PC-3 (cell line): ENCODE data around the gene UFD1. TPM values are rescaled to one million over a fixed set of nuclear protein-coding genes. Genes with fewer than 3 reads are reported as not detected.

ENCODE experiments used
- ATAC-seq: fragments of 200-7000 bp; cut with Tn5 transposase; 2 replicates; pipeline ENCODE4 v1.9.1; 2020; ENCODE audit warnings: mild to moderate bottlenecking, moderate library complexity
- BruUV-seq: library from RNA; stranded (reverse); fragments of 400-500 nt; replicated peaks from 2 replicates; lab custom pipeline; 2021; lab: Mats Ljungman, UMichigan
- CTCF ChIA-PET: fragments of 300-600 bp; sonication (Branson Sonifier 250); formaldehyde crosslinking; loops from one replicate; lab custom pipeline; 2022; ENCODE audit warnings: antibody characterized with exemption; lab: Charles Lee
- POLR2A ChIA-PET: fragments of 300-600 bp; sonication (Branson Sonifier 250); formaldehyde crosslinking; loops from one replicate; lab custom pipeline; 2022; ENCODE audit warnings: antibody characterized with exemption; ENCODE audit not compliant: unreplicated experiment; lab: Charles Lee
- DNase-seq: peaks from one replicate; pipeline ENCODE4 v3.0.0-alpha.2; 2015
- H2AFZ ChIP-seq: fragments of 300-600 bp; sonication (generic); 2 replicates; pipeline ENCODE4 v1.6.0; 2016; ENCODE audit warnings: antibody characterized with exemption, low read length
- H3F3A ChIP-seq: fragments of 300-600 bp; sonication (generic); one replicate; pipeline ENCODE4 v1.6.0; 2017; ENCODE audit warnings: antibody characterized with exemption, low read length, control low read depth, mild to moderate bottlenecking; ENCODE audit not compliant: unreplicated experiment
- H3K27ac ChIP-seq: fragments of 300-600 bp; sonication (generic); 2 replicates; pipeline ENCODE4 v1.5.1; 2016; ENCODE audit warnings: mild to moderate bottlenecking, low read length
- H3K27me3 ChIP-seq: fragments of 300-600 bp; sonication (generic); 2 replicates; pipeline ENCODE4 v1.6.1; 2016; ENCODE audit warnings: low read length, mixed read lengths
- H3K36me3 ChIP-seq: fragments of 300-600 bp; sonication (generic); 2 replicates; pipeline ENCODE4 v1.6.1; 2016; ENCODE audit warnings: low read depth, mixed run types, low read length, mixed read lengths
- H3K4me1 ChIP-seq: fragments of 300-600 bp; sonication (generic); 2 replicates; pipeline ENCODE4 v1.5.1; 2016; ENCODE audit warnings: low read length; ENCODE audit not compliant: insufficient read depth
- H3K4me2 ChIP-seq: fragments of 300-600 bp; sonication (generic); 2 replicates; pipeline ENCODE4 v1.6.0; 2016; ENCODE audit warnings: low read length
- H3K4me3 ChIP-seq: fragments of 300-600 bp; sonication (generic); 2 replicates; pipeline ENCODE4 v1.5.1; 2016; ENCODE audit warnings: mild to moderate bottlenecking, low read length, mixed read lengths
- H3K79me2 ChIP-seq: fragments of 300-600 bp; sonication (generic); 2 replicates; pipeline ENCODE4 v1.6.1; 2017; ENCODE audit warnings: low read length, mixed read lengths
- H3K9ac ChIP-seq: fragments of 300-600 bp; sonication (generic); 2 replicates; pipeline ENCODE4 v1.6.0; 2016; ENCODE audit warnings: mild to moderate bottlenecking, low read length
- H3K9me2 ChIP-seq: fragments of 300-600 bp; sonication (generic); replicated peaks from 2 replicates; pipeline ENCODE4 v1.6.1; 2016; ENCODE audit warnings: mixed run types, low read length, mixed read lengths
- H3K9me3 ChIP-seq: fragments of 300-600 bp; sonication (generic); 2 replicates; pipeline ENCODE4 v1.6.1; 2016; ENCODE audit warnings: low read length, mixed read lengths
- H4K20me1 ChIP-seq: fragments of 300-600 bp; sonication (generic); 2 replicates; pipeline ENCODE4 v1.6.1; 2016; ENCODE audit warnings: low read length, mixed read lengths
- CTCF ChIP-seq: fragments of 300-600 bp; sonication (generic); conservative IDR thresholded peaks from 2 replicates; pipeline ENCODE4 v1.5.1; 2017; ENCODE audit warnings: antibody characterized with exemption, low read depth, mild to moderate bottlenecking, low read length
- EZH2 ChIP-seq: fragments of 300-600 bp; sonication (generic); IDR thresholded peaks from one replicate; pipeline ENCODE4 v1.6.1; 2017; ENCODE audit warnings: antibody characterized with exemption, mild to moderate bottlenecking, low read length; ENCODE audit not compliant: unreplicated experiment
- EZH2phosphoT487 ChIP-seq: fragments of 300-600 bp; sonication (generic); IDR thresholded peaks from 2 replicates; pipeline ENCODE4 v1.6.1; 2018; ENCODE audit warnings: mild to moderate bottlenecking, antibody characterized with exemption, low read length, borderline replicate concordance
- intact Hi-C: fragments of 100-400 bp; cut with micrococcal nuclease; formaldehyde crosslinking; loops from 2 replicates; pipeline ENCODE4 v1.9.0; 2023
- total RNA-seq: library from RNA; depleted of rRNA; stranded (reverse); fragments of >200 nt; gene quantifications from 2 replicates; pipeline ENCODE4 v1.2.3, GENCODE V29; 2014

UFD1 gene
- total RNA-seq, 1 experiment from 2014 or later: 92.6 TPM

GRCh38 chr22:19412478-19412877 lies 66.5 kb downstream of the UFD1 start:
- no peaks in the 10 kb centered on the region for H3K4me1 ChIP-seq
- TF ChIP-seq EZH2phosphoT487 (no peak), EZH2 (no peak), CTCF (no peak)

DNA sequence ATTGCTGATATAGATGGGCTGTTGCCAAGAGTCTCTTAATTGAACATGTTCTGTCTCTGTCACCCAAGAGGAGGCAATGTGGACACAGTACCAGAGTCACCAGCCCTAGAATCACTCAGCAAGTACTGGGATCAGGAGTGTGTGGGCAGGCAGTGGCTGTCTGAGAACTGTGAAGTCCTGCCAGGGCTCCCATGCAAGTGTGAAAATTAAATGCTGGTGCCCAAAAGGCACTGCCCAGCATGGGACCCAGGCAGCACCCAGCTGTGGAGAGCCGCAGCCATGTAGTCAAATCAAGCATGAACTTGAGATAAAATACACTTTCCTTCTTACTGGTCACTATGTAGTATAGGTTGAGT lies 67.3 kb downstream of the UFD1 start:
- H3K9me3 ChIP-seq: no peaks in the 10 kb centered on the region
- no peaks in the 10 kb centered on the region for H3K4me1 ChIP-seq
- H3K9me2 ChIP-seq: no peaks in the 10 kb centered on the region
- H3K27ac ChIP-seq: no peak overlapping the region
- intact Hi-C loops: no loop called here
- no peak for TF ChIP-seq CTCF
- TF ChIP-seq EZH2: no peak
- no peak for TF ChIP-seq EZH2phosphoT487
- no peak overlapping the region for H2AFZ ChIP-seq
- H3K9ac ChIP-seq: no peak overlapping the region
- ChIA-PET CTCF (no interaction called here), POLR2A (no interaction called here)
- no peak for DNase-seq
- H3K4me2 ChIP-seq: no peak overlapping the region
- 0 out of 2 replicates have a peak, but pooled peaks cover 6% of the 10 kb centered on the region for H4K20me1 ChIP-seq
- no peaks in the 10 kb centered on the region for H3F3A ChIP-seq
- ATAC-seq: no peak
- no peaks in the 10 kb centered on the region for H3K27me3 ChIP-seq
- no peak overlapping the region for H3K4me3 ChIP-seq
- BruUV-seq: no TSS peak
- H3K79me2 ChIP-seq: peaks cover 55% of the 10 kb centered on the region
- peaks cover 10% of the 10 kb centered on the region; the same call in 1 of the 2 replicates for H3K36me3 ChIP-seq

More at GRCh38 chr22:19412478-19412877, 66.5 kb downstream of the UFD1 start:
- Histone ChIP-seq H3K9me3 (no peaks in the 10 kb centered on the region), H3K9ac (no peak overlapping the region), H3K36me3 (peaks cover 10% of the 10 kb centered on the region; the same call in 1 of the 2 replicates), H3K27ac (no peak overlapping the region), H3K27me3 (no peaks in the 10 kb centered on the region), H3K4me2 (no peak overlapping the region), H4K20me1 (0 out of 2 replicates have a peak, but pooled peaks cover 6% of the 10 kb centered on the region), H2AFZ (no peak overlapping the region), H3K4me3 (no peak overlapping the region), H3K9me2 (no peaks in the 10 kb centered on the region), H3K79me2 (peaks cover 64% of the 10 kb centered on the region), H3F3A (no peaks in the 10 kb centered on the region)
- no peak for DNase-seq
- no TSS peak for BruUV-seq
- ChIA-PET CTCF (no interaction called here), POLR2A (no interaction called here)
- intact Hi-C loops: no loop called here
- ATAC-seq: no peak

DNA sequence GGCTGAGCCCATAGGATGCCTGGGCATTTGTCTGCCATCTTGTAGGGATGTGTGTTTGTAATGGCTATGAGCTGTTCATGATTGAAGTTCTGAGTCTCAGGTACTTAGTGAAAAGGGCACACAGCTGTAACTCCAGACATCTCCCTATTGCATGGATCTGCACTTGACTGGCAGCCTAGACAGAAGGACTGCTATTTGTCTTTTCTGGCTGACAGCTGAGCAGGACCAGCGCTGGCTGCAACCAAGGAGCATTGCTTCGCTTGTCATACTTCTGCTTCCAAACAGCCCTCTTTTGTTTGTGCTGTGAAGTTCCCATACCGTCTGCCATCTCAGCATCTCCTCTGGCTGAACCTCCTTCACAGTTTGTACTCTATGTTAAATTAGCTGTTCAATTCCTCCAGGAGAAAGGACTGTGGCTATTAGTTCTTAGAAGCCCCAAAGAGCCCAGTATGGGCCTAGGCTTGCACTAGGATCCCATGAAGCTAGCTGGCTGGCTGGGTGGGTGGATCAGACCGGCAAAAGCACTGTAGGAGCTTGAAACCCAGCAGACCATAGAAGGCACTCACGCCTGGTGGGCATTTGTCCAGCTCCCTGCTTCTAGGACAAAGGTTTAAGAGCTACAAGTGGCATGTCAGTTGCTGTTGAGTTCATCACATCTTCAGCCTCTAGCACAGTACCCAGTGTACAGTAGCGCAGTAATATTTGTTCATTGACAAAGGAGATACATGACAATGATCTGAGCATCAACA lies 67.9 kb downstream of the UFD1 start:
- H3K27me3 ChIP-seq: no peaks in the 10 kb centered on the region
- no peaks in the 10 kb centered on the region for H3K4me1 ChIP-seq
- ATAC-seq (no peak), DNase-seq (no peak)
- CTCF ChIA-PET: no interaction called here
- peaks cover 11% of the 10 kb centered on the region; the same call in 1 of the 2 replicates for H3K36me3 ChIP-seq
- intact Hi-C loops: no loop called here
- H2AFZ ChIP-seq: no peak overlapping the region
- H3K9ac ChIP-seq: no peak overlapping the region
- H3F3A ChIP-seq: no peaks in the 10 kb centered on the region
- peaks cover 50% of the 10 kb centered on the region for H3K79me2 ChIP-seq
- TF ChIP-seq CTCF (no peak), EZH2phosphoT487 (no peak), EZH2 (no peak)
- H3K4me3 ChIP-seq: no peak overlapping the region
- POLR2A ChIA-PET: no interaction called here
- BruUV-seq: no TSS peak
- no peak overlapping the region for H3K4me2 ChIP-seq
- no peaks in the 10 kb centered on the region for H3K9me2 ChIP-seq
- H3K9me3 ChIP-seq: no peaks in the 10 kb centered on the region
- H4K20me1 ChIP-seq: 0 out of 2 replicates have a peak, but pooled peaks cover 6% of the 10 kb centered on the region
- no peak overlapping the region for H3K27ac ChIP-seq
